Right cardiac atrium (tissue), 5 donors: ENCODE data around the gene EPB41. TPM values are rescaled to one million over a fixed set of nuclear protein-coding genes. Genes with fewer than 3 reads are reported as not detected.
"Not testable (repeated sequence)": the region's sequence is repeated elsewhere in the genome, so short reads cannot be mapped to it uniquely, and the experiment has no call there.

Source experiments
- ATAC-seq, 2 donors: fragments of 200-7000 bp; cut with Tn5 transposase; one replicate each; pipeline versions ENCODE4 v1.8.0 to v1.9.1; 2020; ENCODE audit warnings: moderate library complexity in 2 of 2, mild to moderate bottlenecking in 1 of 2
- DNase-seq, 3 donors: peaks; one replicate each; pipeline ENCODE4 v3.0.0-alpha.2; 2020
- H3K27ac ChIP-seq: one replicate; pipeline ENCODE4 v1.5.1; 2013; ENCODE audit warnings: mild to moderate bottlenecking, low read length, control low read depth, moderate library complexity
- H3K27me3 ChIP-seq: one replicate; pipeline ENCODE4 v1.6.1; 2013; ENCODE audit not compliant: control insufficient read depth, insufficient read depth
- H3K4me1 ChIP-seq: one replicate; pipeline ENCODE4 v1.6.1; 2013; ENCODE audit warnings: low read length; ENCODE audit not compliant: control insufficient read depth, insufficient read depth
- H3K4me3 ChIP-seq: one replicate; pipeline ENCODE4 v1.5.1; 2013; ENCODE audit warnings: low read length, control low read depth
- H3K9me3 ChIP-seq: one replicate; pipeline ENCODE4 v1.6.1; 2013; ENCODE audit warnings: low read length; ENCODE audit not compliant: control insufficient read depth
- WGBS: extraction: QIAGEN DNeasy Blood & Tissue Kit; methylation state at CpG from one replicate; pipeline ENCODE4 v1.1.7; 2013; 5-methylcytosine and 5-hydroxymethylcytosine counted together
- intact Hi-C, 4 donors: fragments of 100-400 bp; cut with DNase I; formaldehyde crosslinking; loops; one replicate each; pipeline versions ENCODE4 v1.11.0 to v1.14.0; 2022 to 2023
- long read RNA-seq, 4 donors: library from polyadenylated mRNA; unstranded; transcript quantifications; one replicate each; pipeline ENCODE4 v2.0.0, GENCODE V29; 2020 to 2021
- polyA plus RNA-seq: library from polyadenylated mRNA; stranded (reverse); fragments of 200-250 nt; gene quantifications from one replicate; pipeline ENCODE4 v1.2.3, GENCODE V29; 2013
- total RNA-seq, 4 donors: library from RNA; stranded (reverse); fragmentation: NEBNext Ultra II Directional; extraction: Animal tissue kit (Norgen Biotek cat#: 25700); gene quantifications; one replicate each; pipeline ENCODE4 v1.2.1, GENCODE V29; 2021
- donor health status: healthy with polysubstance abuse.
- donor health status: DM: no; HTN: yes; CAD: no.
- donor health status: DM: no; HTN: no; CAD: no.
- donor health status: DM: no; HTN: yes; CAD: no; lungs with severe emphysema.
- donor health status: DM: yes; HTN: yes; CAD: no.

Gene EPB41
- total RNA-seq (10 to 100 TPM; 14.2 to 21.1 (median 18.4) TPM), polyA plus RNA-seq (8.9 TPM)
- long read RNA-seq, donor 1, full-length matches to known transcripts, result 1 of 8 reads
- long read RNA-seq, donor 1, partial matches to known transcripts, result 3 of 8 reads
- long read RNA-seq, donor 1, other reads (novel, unspliced or antisense), result 4 of 8 reads
- long read RNA-seq, donor 2, partial matches to known transcripts, result 0 of 4 reads
- long read RNA-seq, donor 2, other reads (novel, unspliced or antisense), result 4 of 4 reads
- long read RNA-seq, donor 3, partial matches to known transcripts, result 16 of 20 reads
- long read RNA-seq, donor 3, other reads (novel, unspliced or antisense), result 4 of 20 reads
- long read RNA-seq, donor 4, partial matches to known transcripts, result 1 of 3 reads
- long read RNA-seq, donor 4, other reads (novel, unspliced or antisense), result 2 of 3 reads

DNA sequence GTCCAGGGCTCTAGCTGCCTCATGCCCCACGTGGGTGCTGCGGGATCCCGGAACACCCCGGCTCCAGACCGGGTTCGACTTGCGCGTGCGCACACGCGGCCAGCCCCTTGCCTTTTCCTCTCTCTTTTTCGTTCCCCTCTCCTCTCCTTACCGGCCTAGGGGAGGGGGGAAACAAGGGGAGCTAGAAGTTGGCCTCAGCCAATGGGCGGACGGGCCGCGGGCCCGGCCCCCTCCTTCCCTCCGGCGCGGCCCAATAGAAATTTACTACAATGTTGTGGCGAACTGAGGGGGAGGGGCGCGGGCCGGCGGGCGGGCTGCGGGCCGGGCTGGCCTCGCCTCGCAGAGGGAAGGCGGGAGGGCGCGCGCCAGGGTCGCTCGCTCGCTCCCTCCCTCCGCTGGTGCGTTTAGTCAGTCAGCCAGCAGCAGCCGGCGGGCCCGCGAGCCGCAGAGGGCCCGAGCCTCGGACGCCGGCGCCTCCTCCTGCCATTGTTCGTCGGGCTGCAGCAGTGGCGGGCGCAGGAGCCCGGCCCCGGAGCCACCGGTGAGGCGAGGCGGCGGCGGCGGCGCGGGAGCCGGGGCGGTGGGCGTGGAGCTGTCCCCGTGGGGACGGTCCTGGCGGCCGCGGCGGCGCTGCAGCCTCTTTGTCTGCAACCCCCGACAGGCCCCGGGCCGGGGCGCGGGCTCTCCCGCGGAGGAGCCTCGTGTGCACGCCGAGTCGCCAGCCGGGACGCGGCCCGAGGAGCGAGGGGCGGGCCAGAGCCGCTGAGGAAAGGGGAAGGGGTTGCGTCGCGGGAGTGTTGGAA, at the start of gene EPB41:
EPB41 (plus strand) TSS at position 342 of the 803 bp plus-strand sequence. CDS start 72,869 bp downstream, outside the sequence.
- intact Hi-C loops, result no loop called here
- under 1% methylated on average over 95 of the region's 95 CpGs for WGBS
- Histone ChIP-seq H3K4me1 (peaks cover 4% of the 10 kb centered on the region), H3K27me3 (no peaks in the 10 kb centered on the region), H3K27ac (peak within 1 kb of the TSS; percentile 13), H3K4me3 (peak within 1 kb of the TSS; percentile 71), H3K9me3 (no peaks in the 10 kb centered on the region)
- ATAC-seq (peak; percentile 98), DNase-seq (peak; percentile 89 to 96 (median 96))

DNA sequence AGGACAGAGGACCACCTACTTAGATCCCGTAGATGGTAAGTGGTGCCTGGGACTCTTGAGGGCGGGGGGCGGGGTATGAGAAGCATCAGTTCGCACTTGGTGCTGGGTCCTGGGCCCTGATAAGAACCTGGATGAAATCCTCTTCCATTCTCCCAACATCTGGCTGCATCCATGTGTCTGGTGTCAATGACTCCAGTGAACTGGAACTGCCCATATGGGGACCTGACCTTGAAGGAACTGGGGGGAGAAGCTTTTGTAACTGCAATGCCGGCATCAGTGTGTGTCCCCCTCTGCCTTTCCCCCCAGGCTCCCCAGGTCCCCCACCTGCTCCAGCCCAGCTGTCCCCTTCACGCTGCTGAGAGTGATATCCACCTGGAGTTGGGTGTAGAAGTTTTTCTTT, 49.7 kb upstream of the EPB41 start:
- Histone ChIP-seq H3K4me1 (no peaks in the 10 kb centered on the region), H3K27me3 (no peaks in the 10 kb centered on the region), H3K9me3 (no peaks in the 10 kb centered on the region), H3K27ac (no peak overlapping the region), H3K4me3 (no peak overlapping the region)
- 69% methylated on average over 6 of the region's 6 CpGs for WGBS
- DNase-seq (no peak), ATAC-seq (no peak)
- intact Hi-C loops, result loop anchor here in 1 of 4 donors (5.0 kb wide), 1 partner anchor 62 kb away; no protein-coding TSS in a partner anchor

- no peak overlapping the region for H3K4me3 ChIP-seq
- no peaks in the 10 kb centered on the region for H3K4me1 ChIP-seq
- DNase-seq (no peak), ATAC-seq (no peak)
- H3K27me3 ChIP-seq, result no peaks in the 10 kb centered on the region
- no peak overlapping the region for H3K27ac ChIP-seq
- intact Hi-C loops, result loop anchor here in 1 of 4 donors (5.0 kb wide), 1 partner anchor 64 kb away; no protein-coding TSS in a partner anchor
- 66% methylated on average over 10 of the region's 10 CpGs for WGBS
- H3K9me3 ChIP-seq, result no peaks in the 10 kb centered on the region
Observed at GRCh38 chr1:28865997-28866650, 48.2 kb upstream of the EPB41 start.

GRCh38 chr1:28867850-28868249, 46.5 kb upstream of the EPB41 start:
- no peaks in the 10 kb centered on the region for H3K27me3 ChIP-seq

DNA sequence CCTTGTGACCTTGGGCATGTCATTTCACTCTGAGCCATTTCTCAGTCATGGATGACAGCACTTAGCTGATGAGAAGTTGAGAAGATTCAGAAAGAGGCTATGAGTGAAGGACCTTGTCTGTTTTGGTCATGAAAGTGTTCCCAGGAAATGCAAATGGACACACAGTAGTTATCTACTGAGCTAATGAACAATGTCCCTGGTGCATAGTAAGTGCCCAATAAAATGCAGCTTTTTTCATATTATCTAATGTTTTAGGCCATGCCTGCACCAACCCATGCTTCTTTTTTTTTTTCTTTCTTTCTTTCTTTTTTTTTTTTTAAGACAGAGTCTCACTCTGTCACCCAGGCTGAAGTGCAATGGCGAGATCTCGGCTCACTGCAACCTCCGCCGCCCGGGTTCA, 44.4 kb upstream of the EPB41 start:
- H3K27me3 ChIP-seq, result no peaks in the 10 kb centered on the region
- no peak overlapping the region for H3K4me3 ChIP-seq
- intact Hi-C loops, result loop anchor here in 2 of 4 donors (5.0 kb wide), 2 partner anchors 68 to 83 kb away; no protein-coding TSS in a partner anchor
- WGBS, result 94% methylated on average over 5 of the region's 5 CpGs
- H3K4me1 ChIP-seq, result no peaks in the 10 kb centered on the region
- H3K27ac ChIP-seq, result no peak overlapping the region
- DNase-seq, result no peak
- no peak for ATAC-seq
- no peaks in the 10 kb centered on the region for H3K9me3 ChIP-seq

More at GRCh38 chr1:28867850-28868249, 46.5 kb upstream of the EPB41 start:
- DNase-seq, result no peak
- no peak overlapping the region for H3K27ac ChIP-seq
- H3K4me1 ChIP-seq, result no peaks in the 10 kb centered on the region
- WGBS, result 63% methylated on average over 3 of the region's 3 CpGs
- no peak overlapping the region for H3K4me3 ChIP-seq
- intact Hi-C loops, result loop anchor here in 1 of 4 donors (5.0 kb wide), 1 partner anchor 66 kb away; no protein-coding TSS in a partner anchor
- ATAC-seq, result no peak
- H3K9me3 ChIP-seq, result no peaks in the 10 kb centered on the region

GRCh38 chr1:28871631-28872401, 42.6 kb upstream of the EPB41 start:
- H3K27ac ChIP-seq, result no peak overlapping the region
- H3K27me3 ChIP-seq, result no peaks in the 10 kb centered on the region
- no peaks in the 10 kb centered on the region for H3K4me1 ChIP-seq
- H3K4me3 ChIP-seq, result no peak overlapping the region
- WGBS, result 84% methylated on average over 12 of the region's 12 CpGs
- intact Hi-C loops, result loop anchor here in 1 of 4 donors (5.0 kb wide), 1 partner anchor 85 kb away; no protein-coding TSS in a partner anchor
- H3K9me3 ChIP-seq, result no peaks in the 10 kb centered on the region
- no peak for DNase-seq
- ATAC-seq, result no peak

DNA sequence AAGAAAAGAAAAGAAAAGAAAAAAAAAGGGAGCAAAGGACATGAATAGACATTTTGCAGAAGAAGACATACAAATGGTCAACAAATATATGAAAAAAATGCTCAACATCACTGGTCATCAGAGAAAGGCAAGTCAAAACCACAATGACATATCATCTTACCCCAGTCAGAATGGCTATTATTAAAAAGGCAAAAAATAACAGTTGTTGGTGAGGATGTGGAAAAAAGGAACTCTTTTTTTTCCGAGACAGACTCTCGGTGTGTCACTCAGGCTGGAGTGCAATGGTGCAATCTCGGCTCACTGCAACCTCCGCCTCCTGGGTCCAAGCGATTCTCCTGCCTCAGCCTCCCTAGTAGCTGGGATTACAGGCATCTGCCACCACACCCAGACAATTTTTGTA, 39.2 kb upstream of the EPB41 start:
- intact Hi-C loops, result loop anchor here in 2 of 4 donors (5.0 kb wide), 2 partner anchors 88 to 358 kb away; no protein-coding TSS in a partner anchor
- ATAC-seq, DNase-seq: not testable (repeated sequence)

GRCh38 chr1:28877132-28877781, 37.1 kb upstream of the EPB41 start:
- ATAC-seq (peak; percentile 78 to 83), DNase-seq (peak; percentile 71 to 84 (median 81))
- no peak overlapping the region for H3K27ac ChIP-seq
- H3K4me1 ChIP-seq, result no peaks in the 10 kb centered on the region
- no peaks in the 10 kb centered on the region for H3K9me3 ChIP-seq
- intact Hi-C loops, result loop anchor here (1.0 to 5.0 kb wide), 4 partner anchors 90 to 360 kb away; no protein-coding TSS in a partner anchor
- H3K4me3 ChIP-seq, result no peak overlapping the region
- WGBS, result 23% methylated on average over 18 of the region's 18 CpGs
- no peaks in the 10 kb centered on the region for H3K27me3 ChIP-seq

More for the DNA sequence above, 39.2 kb upstream of the EPB41 start:
- not testable (repeated sequence) for H3K9me3 ChIP-seq, H3K27me3 ChIP-seq, H3K27ac ChIP-seq, H3K4me1 ChIP-seq, H3K4me3 ChIP-seq
- WGBS, result 70% methylated on average over 5 of the region's 5 CpGs

GRCh38 chr1:28878796-28879195, 35.6 kb upstream of the EPB41 start:
- ATAC-seq, result no peak
- DNase-seq, result no peak
- H3K9me3 ChIP-seq, result no peaks in the 10 kb centered on the region
- intact Hi-C loops, result loop anchor here in 2 of 4 donors (5.0 kb wide), 2 partner anchors 91 to 361 kb away; no protein-coding TSS in a partner anchor
- no peak overlapping the region for H3K27ac ChIP-seq
- no peaks in the 10 kb centered on the region for H3K4me1 ChIP-seq
- H3K27me3 ChIP-seq, result no peaks in the 10 kb centered on the region
- WGBS, result 83% methylated on average over 4 of the region's 4 CpGs
- no peak overlapping the region for H3K4me3 ChIP-seq
